H1 (cell line): ENCODE data around the gene ITPRIPL2. TPM values are rescaled to one million over a fixed set of nuclear protein-coding genes. Genes with fewer than 3 reads are reported as not detected.

ENCODE experiments used
- BACH1 ChIP-seq: IDR thresholded peaks from 2 replicates; pipeline ENCODE4 v1.6.1; 2012; ENCODE audit warnings: low read length, improper control_type of control experiment
- CBX8 ChIP-seq: fragments of 300-800, 300-1000 bp; sonication (generic); IDR thresholded peaks from 2 replicates; pipeline ENCODE4 v1.7.1; 2016; ENCODE audit warnings: low read depth, low read length, borderline replicate concordance
- CEBPB ChIP-seq: IDR thresholded peaks from 2 replicates; pipeline ENCODE4 v1.6.1; 2012; ENCODE audit warnings: low read depth, low read length
- CHD2 ChIP-seq: IDR thresholded peaks from 2 replicates; pipeline ENCODE4 v1.6.1; 2012; ENCODE audit warnings: low read length, improper control_type of control experiment
- CHD7 ChIP-seq: fragments of 300-600 bp; sonication (generic); IDR thresholded peaks from 2 replicates; pipeline ENCODE4 v1.7.1; 2012; ENCODE audit warnings: low read length, moderate library complexity, mild to moderate bottlenecking, inconsistent platforms; ENCODE audit not compliant: insufficient replicate concordance
- EGR1 ChIP-seq: IDR thresholded peaks from 2 replicates; pipeline ENCODE4 v1.6.1; 2011; ENCODE audit warnings: low read depth, low read length, borderline replicate concordance
- MAFK ChIP-seq: IDR thresholded peaks from 2 replicates; pipeline ENCODE4 v1.6.1; 2012; ENCODE audit warnings: low read depth, mild to moderate bottlenecking, improper control_type of control experiment, low read length
- RXRA ChIP-seq: IDR thresholded peaks from 2 replicates; pipeline ENCODE4 v1.6.1; 2011; ENCODE audit warnings: low read depth, mild to moderate bottlenecking, low read length, moderate library complexity; ENCODE audit not compliant: insufficient read depth
- SIX5 ChIP-seq: IDR thresholded peaks from 2 replicates; pipeline ENCODE4 v1.6.1; 2011; ENCODE audit warnings: mild to moderate bottlenecking, low read depth, low read length
- SP2 ChIP-seq: IDR thresholded peaks from 2 replicates; pipeline ENCODE4 v1.6.1; 2012; ENCODE audit warnings: mild to moderate bottlenecking, low read length, inconsistent platforms
- SRF ChIP-seq: IDR thresholded peaks from 2 replicates; pipeline ENCODE4 v1.6.1; 2011; ENCODE audit warnings: mild to moderate bottlenecking, low read depth, low read length, moderate library complexity
- polyA plus RNA-seq, 7 experiments: library from polyadenylated mRNA; depleted of rRNA in 3 of 7; stranded (reverse) in 5 of 7; unstranded in 2 of 7; fragments of >200 nt in 5 of 7; fragments of 200-250 nt in 2 of 7; gene quantifications; 1 replicate in 5 of 7; 2 replicates in 1 of 7; 4 replicates in 1 of 7; pipeline versions ENCODE4 v1.2.1 to v1.2.3, GENCODE V29; 2011 to 2013; ENCODE audit warnings: missing spikeins in 2 of 7, mixed read lengths in 2 of 7
- total RNA-seq: library from RNA; stranded (reverse); fragmentation: NEBNext Ultra II Directional; extraction: Animal tissue kit (Norgen Biotek cat#: 25700); gene quantifications from 2 replicates; pipeline ENCODE4 v1.2.1, GENCODE V29; 2021

Gene ITPRIPL2
- total and polyA plus RNA-seq, 2 of the 8 experiments (the other 6 are each of a cell fraction or from before 2014, with no cell fraction given), result 1.1 to 3.4 TPM

GRCh38 chr16:19130385-19130784 is 16.6 kb downstream of the ITPRIPL2 start (continued):
- TF ChIP-seq CHD7 (no peak), SRF (no peak), CEBPB (no peak), RXRA (no peak), CHD2 (no peak), SIX5 (no peak), MAFK (no peak), CBX8 (no peak), EGR1 (no peak), BACH1 (no peak), SP2 (no peak)
